Ovary (tissue), 10 donors: ENCODE results near the gene CAPN1. TPM values are rescaled to one million over a fixed set of nuclear protein-coding genes. Genes with fewer than 3 reads are reported as not detected.

Experiments used
- DNase-seq, 5 donors: peaks; one replicate each; pipeline ENCODE4 v3.0.0-alpha.2; 2019 to 2020
- H3K27ac ChIP-seq, 2 donors: fragments of 200-600 bp; one replicate each; pipeline versions ENCODE4 v1.5.1 to v1.8.0; 2019 to 2022
- H3K27me3 ChIP-seq: fragments of 200-600 bp; one replicate; pipeline ENCODE4 v1.8.0; 2022
- H3K36me3 ChIP-seq: fragments of 200-600 bp; sonication (generic); one replicate; pipeline ENCODE4 v1.5.1; 2019
- H3K4me1 ChIP-seq: one replicate; pipeline ENCODE4 v1.8.1; 2013; ENCODE audit warnings: mild to moderate bottlenecking, moderate library complexity; ENCODE audit not compliant: insufficient read depth
- H3K4me3 ChIP-seq: fragments of 200-600 bp; sonication (generic); one replicate; pipeline ENCODE4 v1.5.1; 2017
- H3K9me3 ChIP-seq, 2 donors: fragments of 200-600 bp in 1 of 2; sonication (generic) in 1 of 2; one replicate each; pipeline versions ENCODE4 v1.5.1 to v1.8.1; 2013 to 2019; ENCODE audit warnings: mild to moderate bottlenecking in 1 of 2, moderate library complexity in 1 of 2
- EP300 ChIP-seq: sonication (generic); formaldehyde crosslinking; IDR thresholded peaks from one replicate; pipeline ENCODE4 v1.6.1; 2017; ENCODE audit warnings: antibody characterized with exemption
- POLR2A ChIP-seq: fragments of 450-650 bp; IDR thresholded peaks from one replicate; pipeline ENCODE4 v1.6.1; 2017; ENCODE audit warnings: antibody characterized with exemption, mild to moderate bottlenecking, moderate library complexity
- WGBS, 3 donors: extraction: QIAGEN DNeasy Blood & Tissue Kit in 1 of 3; methylation state at CpG; one replicate each; pipeline versions ENCODE4 v1.1.5 to v1.1.7; 2013 to 2017; 5-methylcytosine and 5-hydroxymethylcytosine counted together
- intact Hi-C, 4 donors: fragments of 100-400 bp; cut with DNase I; formaldehyde crosslinking; loops; one replicate each; pipeline versions ENCODE4 v1.11.0 to v1.15.1; 2022 to 2023
- long read RNA-seq, 3 donors: library from polyadenylated mRNA in 2 of 3; unstranded in 2 of 3; transcript quantifications; one replicate each; pipeline ENCODE4 v2.0.0 and lab custom pipeline, GENCODE V29; 2021 to 2026
- polyA plus RNA-seq, 2 donors: library from polyadenylated mRNA; stranded (reverse); fragments of 200-250 nt in 1 of 2; fragments of 350-450 nt in 1 of 2; fragmentation: Illumina TruSeq in 1 of 2; extraction: RNeasy Lipid Tissue Mini Kit (QIAGEN cat#74804) in 1 of 2; gene quantifications; one replicate each; pipeline ENCODE4 v1.2.3, GENCODE V29; 2013 to 2014
- total RNA-seq, 7 donors: library from RNA; depleted of rRNA in 2 of 7; stranded (reverse); fragments of >200 nt in 2 of 7; fragmentation: NEBNext Ultra II Directional in 3 of 7; extraction: Animal tissue kit (Norgen Biotek cat#: 25700) in 3 of 7; gene quantifications; one replicate each; pipeline versions ENCODE4 v1.1.0 to v1.2.4, GENCODE V29; 2016 to 2023
- TF ChIP-seq, protein P1 (sequence below), 3 donors: fragments of 450-650 bp in 2 of 3; fragments of 200-600 bp in 1 of 3; IDR thresholded peaks; one replicate each; pipeline versions ENCODE4 v1.5.1 to v1.8.0; 2016 to 2022; ENCODE audit warnings: antibody characterized with exemption in 3 of 3, mild to moderate bottlenecking in 1 of 3
- donor health status: DM: no; HTN: no; CAD: no; lungs with moderate emphysema.
- donor health status: DM: no; HTN: no; CAD: no.
- donor health status: Bipolar disorder and iron deficiency.
- donor health status: DM: yes; HTN: yes; CAD: no.
- donor health status: DM: no; HTN: no; CAD: no.
- donor health status: DM: yes; HTN: yes; CAD: no.

Gene CAPN1
- total RNA-seq (100 to 1,000 TPM in 6 of 7 donors, 10 to 100 TPM in 1; 99.0 to 178 (median 128) TPM), polyA plus RNA-seq (10 to 100 TPM; 20.0 to 67.4 TPM)
- long read RNA-seq, donor 1, partial matches to known transcripts: 146 of 632 reads
- long read RNA-seq, donor 1, other reads (novel, unspliced or antisense): 484 of 632 reads
- long read RNA-seq, donor 2: 0 reads
- long read RNA-seq, donor 3, partial matches to known transcripts: 57 of 453 reads
- long read RNA-seq, donor 3, other reads (novel, unspliced or antisense): 396 of 453 reads

- Histone ChIP-seq H3K4me1 (peaks cover 6% of the 10 kb centered on the region), H3K4me3 (peak within 1 kb of the TSS; percentile 56), H3K27ac (peak within 1 kb of the TSS; percentile 77 to 86), H3K9me3 (no peaks in the 10 kb centered on the region), H3K36me3 (no peaks in the 10 kb centered on the region), H3K27me3 (no peaks in the 10 kb centered on the region)
- WGBS, 3 donors: 1% methylated on average over 32 to 43 of the region's 43 CpGs
- no peak for TF ChIP-seq POLR2A
- TF ChIP-seq, protein P1, sequence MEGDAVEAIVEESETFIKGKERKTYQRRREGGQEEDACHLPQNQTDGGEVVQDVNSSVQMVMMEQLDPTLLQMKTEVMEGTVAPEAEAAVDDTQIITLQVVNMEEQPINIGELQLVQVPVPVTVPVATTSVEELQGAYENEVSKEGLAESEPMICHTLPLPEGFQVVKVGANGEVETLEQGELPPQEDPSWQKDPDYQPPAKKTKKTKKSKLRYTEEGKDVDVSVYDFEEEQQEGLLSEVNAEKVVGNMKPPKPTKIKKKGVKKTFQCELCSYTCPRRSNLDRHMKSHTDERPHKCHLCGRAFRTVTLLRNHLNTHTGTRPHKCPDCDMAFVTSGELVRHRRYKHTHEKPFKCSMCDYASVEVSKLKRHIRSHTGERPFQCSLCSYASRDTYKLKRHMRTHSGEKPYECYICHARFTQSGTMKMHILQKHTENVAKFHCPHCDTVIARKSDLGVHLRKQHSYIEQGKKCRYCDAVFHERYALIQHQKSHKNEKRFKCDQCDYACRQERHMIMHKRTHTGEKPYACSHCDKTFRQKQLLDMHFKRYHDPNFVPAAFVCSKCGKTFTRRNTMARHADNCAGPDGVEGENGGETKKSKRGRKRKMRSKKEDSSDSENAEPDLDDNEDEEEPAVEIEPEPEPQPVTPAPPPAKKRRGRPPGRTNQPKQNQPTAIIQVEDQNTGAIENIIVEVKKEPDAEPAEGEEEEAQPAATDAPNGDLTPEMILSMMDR (IDR thresholded peaks at IDR 0.05): no peak
- no peak for TF ChIP-seq EP300
- intact Hi-C loops: loop anchor here in 1 of 4 donors (10.0 kb wide), 1 partner anchor 67 kb away; the partner anchor contains the start of genes TM7SF2 and ZNHIT2
- DNase-seq: peak; percentile 81 to 88 (median 84)
Observed at GRCh38 chr11:65181569-65182257, at the start of gene CAPN1. Gene CAPN1 (plus strand): TSS chr11:65181928. CDS start chr11:65182702, 774 bp downstream.

GRCh38 chr11:65132238-65132987 lies 49.3 kb upstream of the CAPN1 start:
- no peaks in the 10 kb centered on the region for H3K36me3 ChIP-seq
- intact Hi-C loops: no loop called here

GRCh38 chr11:65132988-65133700 lies 48.6 kb upstream of the CAPN1 start:
- TF ChIP-seq, protein P1 (IDR thresholded peaks at IDR 0.05): no peak
- TF ChIP-seq EP300 (no peak), POLR2A (no peak)
- Histone ChIP-seq H3K27me3 (no peaks in the 10 kb centered on the region), H3K4me1 (no peaks in the 10 kb centered on the region), H3K36me3 (no peaks in the 10 kb centered on the region), H3K27ac (peak overlapping the region in 1 of 2 donors; percentile 99), H3K4me3 (peak overlapping the region; percentile 76), H3K9me3 (no peaks in the 10 kb centered on the region)
- intact Hi-C loops: no loop called here
- 31 to 33% (median 32%) methylated on average over 17 to 18 of the region's 18 CpGs for WGBS, 3 donors
- DNase-seq: peak in 4 of 5 donors; percentile 40 to 54 (median 48)

More at GRCh38 chr11:65132238-65132987, 49.3 kb upstream of the CAPN1 start:
- TF ChIP-seq POLR2A (no peak), EP300 (no peak)
- TF ChIP-seq, protein P1 (IDR thresholded peaks at IDR 0.05): no peak
- peak in 1 of 5 donors; percentile 16 for DNase-seq
- H3K4me3 ChIP-seq: no peak overlapping the region
- 61 to 70% (median 64%) methylated on average over 10 of the region's 10 CpGs for WGBS, 3 donors
- H3K4me1 ChIP-seq: no peaks in the 10 kb centered on the region
- H3K27ac ChIP-seq: no peak overlapping the region
- no peaks in the 10 kb centered on the region for H3K9me3 ChIP-seq
- H3K27me3 ChIP-seq: no peaks in the 10 kb centered on the region

DNA sequence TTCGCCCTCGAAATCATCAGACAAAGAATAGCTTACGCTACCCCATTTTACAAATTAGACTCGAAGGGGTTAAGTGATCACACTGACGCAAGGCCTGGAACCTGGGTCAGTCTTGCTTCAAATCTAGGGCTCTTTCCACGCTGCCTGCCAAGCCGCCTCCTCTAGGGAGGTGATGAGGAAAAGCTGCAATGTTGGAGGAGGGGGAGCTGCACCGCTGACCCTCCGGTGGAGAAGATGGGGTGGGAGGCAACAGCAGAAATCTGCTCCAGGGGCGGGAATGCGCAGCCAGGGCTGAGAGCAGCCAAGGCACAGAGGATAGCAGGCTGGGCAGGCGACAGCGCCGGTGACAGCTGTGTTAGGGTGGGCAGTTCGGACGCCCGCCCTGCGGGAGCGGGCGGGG lies 48.0 kb upstream of the CAPN1 start:
- TF ChIP-seq POLR2A: no peak
- TF ChIP-seq EP300: no peak
- TF ChIP-seq, protein P1 (IDR thresholded peaks at IDR 0.05): no peak
- intact Hi-C loops: no loop called here
- Histone ChIP-seq H3K9me3 (no peaks in the 10 kb centered on the region), H3K4me3 (peak overlapping the region; percentile 76), H3K4me1 (no peaks in the 10 kb centered on the region), H3K27ac (peak overlapping the region; percentile 79 to 99), H3K36me3 (no peaks in the 10 kb centered on the region), H3K27me3 (no peaks in the 10 kb centered on the region)
- WGBS, 3 donors: 0 to 2% (median 2%) methylated on average over 20 of the region's 20 CpGs
- DNase-seq: peak in 4 of 5 donors; percentile 51 to 70 (median 58)
